GM11168 (cell line): ENCODE results near the gene POU2F1.

Experiments
- in situ Hi-C: fragments of 300-500 bp; cut with MboI; formaldehyde crosslinking; loops from one replicate; pipeline ENCODE4 v1.12.0; 2022; ENCODE audit warnings: low sequenced_read_pairs; ENCODE audit not compliant: unreplicated experiment

The POU2F1 gene

GRCh38 chr1:167220537-167221125 is at the start of gene POU2F1:
Gene POU2F1, plus strand, starts transcription at chr1:167220886. Its CDS starts 12 bp downstream, at chr1:167220898.
- in situ Hi-C loops, result no loop called here

- in situ Hi-C loops, result no loop called here
Observed at GRCh38 chr1:167171286-167171929, 49.3 kb upstream of the POU2F1 start.

DNA sequence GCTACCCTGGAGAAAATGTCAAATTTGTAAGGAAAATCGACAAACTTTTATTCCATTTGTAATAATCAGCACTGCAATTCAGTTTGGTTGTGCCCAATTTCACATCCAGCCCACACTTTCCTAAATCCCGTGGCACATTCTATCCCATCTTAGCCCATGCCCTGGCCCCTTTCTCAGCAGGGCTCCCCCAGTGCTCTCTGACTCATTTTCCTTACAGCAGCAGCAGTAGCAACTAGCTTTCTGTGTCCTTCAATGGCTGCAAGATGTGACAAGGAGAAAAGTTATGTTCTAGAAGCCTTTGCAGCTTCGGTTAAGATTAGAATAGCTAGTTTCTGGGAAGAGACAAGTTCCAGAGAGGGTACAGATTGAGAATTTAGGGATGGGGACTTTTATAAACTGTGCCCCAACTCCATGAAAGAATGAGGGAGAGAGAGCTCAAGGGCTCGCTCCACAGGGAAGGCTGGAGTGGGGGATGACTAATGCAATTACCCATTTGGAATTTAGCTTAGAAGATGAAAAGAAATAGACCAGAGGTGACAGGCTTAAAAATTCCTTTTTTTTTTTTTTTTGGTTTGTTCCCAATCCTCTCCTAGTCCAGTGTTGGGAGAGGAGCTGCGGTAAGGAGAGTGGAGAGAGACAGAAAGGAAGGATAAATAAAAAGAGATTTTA is 47.0 kb upstream of the POU2F1 start:
- in situ Hi-C loops, result no loop called here

GRCh38 chr1:167175901-167176300 is 44.8 kb upstream of the POU2F1 start:
- in situ Hi-C loops, result no loop called here

- in situ Hi-C loops, result no loop called here
Observed at GRCh38 chr1:167178831-167179230, 41.9 kb upstream of the POU2F1 start.

- in situ Hi-C loops, result no loop called here
Observed at GRCh38 chr1:167182571-167183320, 37.9 kb upstream of the POU2F1 start.

DNA sequence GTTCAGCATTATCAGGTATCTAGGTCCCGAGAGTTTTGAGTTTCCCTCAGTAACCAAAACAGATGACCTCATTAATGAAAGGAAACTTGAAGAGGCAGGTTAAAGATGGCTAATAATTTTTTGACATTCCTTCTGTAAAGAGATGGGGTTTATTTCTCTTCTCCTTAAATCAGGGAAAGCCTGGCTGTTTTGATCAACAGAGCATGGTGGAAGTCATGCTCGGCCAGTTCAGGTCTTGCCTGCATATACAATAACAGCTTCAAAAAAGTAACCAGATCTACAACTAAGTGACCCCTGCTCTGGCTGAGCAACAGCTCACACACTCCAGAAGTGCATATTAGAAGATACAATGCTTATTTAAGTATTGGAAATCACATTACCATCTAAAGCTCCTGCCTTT is 36.6 kb upstream of the POU2F1 start:
- in situ Hi-C loops, result no loop called here

- in situ Hi-C loops, result no loop called here
Observed at GRCh38 chr1:167185062-167185461, 35.6 kb upstream of the POU2F1 start.

DNA sequence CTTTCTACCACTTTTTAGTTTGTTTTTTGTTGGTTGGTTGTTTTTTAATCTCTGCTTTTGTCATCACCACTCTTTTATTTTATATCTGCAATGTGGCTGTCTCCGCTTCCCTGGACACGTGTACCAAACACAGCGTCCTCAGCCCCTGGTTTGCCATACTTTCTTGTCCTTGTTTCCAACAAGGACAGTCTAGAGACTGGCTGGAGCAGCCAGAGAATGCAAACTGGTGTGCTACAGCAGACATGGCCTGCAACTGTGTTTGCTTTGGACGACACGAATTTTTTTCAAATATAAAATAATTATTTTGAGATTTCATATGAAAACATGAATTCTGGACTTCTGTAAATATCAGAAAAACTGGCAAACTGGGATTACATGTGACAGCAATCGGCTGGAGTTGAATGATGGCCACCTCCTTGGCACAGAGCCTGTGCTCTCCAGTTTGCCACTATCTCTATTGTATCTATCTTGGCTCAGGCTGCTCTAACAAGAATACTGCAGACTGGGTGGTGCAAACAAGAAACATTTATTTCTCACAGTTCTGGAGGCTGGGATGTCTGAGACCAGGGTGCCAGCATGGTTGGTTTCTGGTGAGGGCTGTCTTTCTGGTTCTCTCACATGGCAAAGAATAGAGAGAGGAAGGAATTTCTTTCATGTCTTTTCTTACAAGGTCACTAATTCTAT is 34.6 kb upstream of the POU2F1 start:
- in situ Hi-C loops, result no loop called here

DNA sequence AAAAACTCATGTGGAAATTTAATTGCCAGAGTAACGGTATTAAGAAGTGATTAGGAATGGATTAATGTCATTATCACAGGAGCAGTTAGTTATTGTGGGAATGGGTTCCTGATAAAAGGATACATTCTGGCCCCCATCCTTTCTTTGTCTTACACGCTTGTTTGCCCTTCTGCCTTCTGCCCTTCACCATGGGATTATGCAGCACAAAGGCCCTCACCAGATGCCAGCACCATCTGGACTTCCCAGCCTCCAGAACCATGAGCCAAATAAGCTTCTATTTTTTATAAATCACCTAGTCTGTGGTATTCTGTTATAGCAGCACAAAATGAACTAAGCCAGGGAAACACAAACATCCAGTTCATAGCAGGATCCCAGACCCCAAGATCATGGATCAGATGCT is 33.9 kb upstream of the POU2F1 start:
- in situ Hi-C loops, result no loop called here

DNA sequence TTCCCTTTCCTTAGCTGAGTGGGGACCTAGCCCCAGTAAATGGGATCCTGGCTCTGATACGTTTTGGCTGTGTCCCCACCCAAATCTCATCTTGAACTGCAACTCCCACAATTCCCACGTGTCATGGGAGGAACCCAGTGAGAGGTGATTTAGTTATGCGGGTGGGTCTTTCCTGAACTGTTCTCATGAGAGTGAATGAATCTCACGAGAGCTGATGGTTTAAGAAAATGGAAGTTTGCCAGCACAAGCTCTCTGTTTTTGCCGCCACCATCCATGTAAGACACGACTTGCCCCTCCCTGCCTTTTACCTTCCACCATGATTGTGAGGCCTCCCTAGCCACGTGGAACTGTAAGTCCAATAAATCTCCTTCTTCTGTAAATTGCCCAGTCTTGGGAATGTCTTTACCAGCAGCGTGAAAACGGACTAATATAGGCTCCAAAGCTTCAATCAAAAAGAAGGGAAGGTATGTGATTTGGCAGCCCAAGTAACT is 29.9 kb upstream of the POU2F1 start:
- in situ Hi-C loops, result no loop called here

DNA sequence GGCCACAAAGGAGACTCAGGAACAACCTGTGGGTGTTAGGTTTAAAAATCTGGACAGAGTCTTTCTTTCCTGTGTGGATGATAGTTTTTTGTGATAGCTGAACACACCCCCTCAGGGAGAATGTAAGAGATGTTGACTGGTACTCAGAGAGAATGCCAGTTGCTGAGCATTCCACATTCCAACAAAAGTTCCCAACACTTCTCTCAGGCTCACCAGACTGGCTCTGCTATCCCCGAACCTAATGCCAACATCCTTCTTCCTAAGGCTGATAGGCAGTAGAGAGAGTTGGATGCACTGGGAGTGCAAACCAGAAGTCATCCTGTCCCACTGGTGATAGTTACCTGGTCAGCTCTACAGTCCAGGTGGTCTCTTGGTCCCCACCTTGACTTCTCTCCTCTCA is 28.7 kb upstream of the POU2F1 start:
- in situ Hi-C loops, result no loop called here

- in situ Hi-C loops, result no loop called here
Observed at GRCh38 chr1:167194182-167194581, 26.5 kb upstream of the POU2F1 start.

GRCh38 chr1:167196166-167196565 is 24.5 kb upstream of the POU2F1 start:
- in situ Hi-C loops, result no loop called here

- in situ Hi-C loops, result no loop called here
Observed at GRCh38 chr1:167197236-167197635, 23.4 kb upstream of the POU2F1 start.

DNA sequence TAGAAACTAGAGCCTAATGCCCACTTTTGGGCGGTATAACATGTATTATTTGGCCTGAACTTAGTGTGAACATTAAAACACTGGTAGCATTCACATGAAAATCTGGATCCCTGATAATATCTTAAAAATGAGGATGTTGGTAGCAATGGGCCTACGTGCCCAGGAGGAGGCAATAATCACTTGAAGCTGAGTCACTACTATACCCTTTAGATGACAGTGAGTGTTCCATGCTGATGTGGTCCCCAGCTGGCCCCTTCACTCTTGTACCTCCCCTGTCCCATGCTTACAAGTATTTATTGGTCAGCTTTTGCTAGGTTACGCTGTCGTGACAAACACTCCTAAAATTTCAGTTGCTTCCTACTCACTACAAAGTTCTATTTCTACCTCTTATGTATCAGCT is 23.0 kb upstream of the POU2F1 start:
- in situ Hi-C loops, result no loop called here

DNA sequence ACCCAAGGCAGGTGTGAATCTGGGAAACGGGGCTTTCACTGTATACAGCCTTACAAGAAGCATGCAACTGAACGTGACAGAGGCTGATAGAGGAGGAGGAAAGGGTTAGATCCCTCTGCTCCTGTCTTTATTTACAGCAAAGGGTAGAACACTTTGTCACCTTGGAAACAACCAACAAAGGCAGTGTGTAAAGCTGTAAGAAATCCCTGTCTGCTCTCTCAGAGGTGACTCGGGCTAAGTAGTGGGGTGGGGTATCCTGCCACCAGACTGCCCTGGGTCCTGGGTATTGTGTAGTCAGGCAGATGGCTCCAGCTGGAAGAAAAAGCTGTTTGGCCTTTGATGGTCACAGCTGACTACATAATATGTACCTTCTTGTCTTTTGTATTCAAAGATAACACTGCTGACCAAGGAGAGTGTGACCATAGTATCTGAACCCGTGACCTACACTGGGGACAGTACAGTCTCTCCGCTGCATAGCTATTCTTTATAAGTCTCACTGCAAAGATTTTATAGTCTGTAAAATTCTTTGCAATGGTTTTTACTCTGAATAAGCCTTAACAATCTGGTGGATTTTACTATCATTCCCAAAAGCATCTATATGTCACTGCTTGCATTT is 22.1 kb upstream of the POU2F1 start:
- in situ Hi-C loops, result no loop called here

DNA sequence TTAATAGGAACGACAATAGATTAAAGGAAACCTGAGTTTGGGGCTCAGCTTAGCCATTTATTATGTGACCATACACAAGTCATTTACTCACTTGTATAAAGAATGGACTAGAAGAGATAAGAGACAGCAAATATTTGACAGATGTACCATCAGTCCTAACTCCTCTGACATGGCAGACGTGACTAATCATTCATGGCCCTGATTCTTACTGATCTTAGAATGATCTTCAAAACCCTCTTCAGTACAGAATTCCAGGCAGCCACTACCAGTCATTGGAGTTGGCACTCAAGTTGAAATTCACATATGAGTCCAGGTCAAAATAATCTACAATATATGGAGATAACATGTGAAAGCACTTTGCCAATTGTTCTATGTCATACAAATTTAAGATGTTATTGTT is 21.0 kb upstream of the POU2F1 start:
- in situ Hi-C loops, result no loop called here

- in situ Hi-C loops, result no loop called here
Observed at GRCh38 chr1:167200272-167200671, 20.4 kb upstream of the POU2F1 start.

DNA sequence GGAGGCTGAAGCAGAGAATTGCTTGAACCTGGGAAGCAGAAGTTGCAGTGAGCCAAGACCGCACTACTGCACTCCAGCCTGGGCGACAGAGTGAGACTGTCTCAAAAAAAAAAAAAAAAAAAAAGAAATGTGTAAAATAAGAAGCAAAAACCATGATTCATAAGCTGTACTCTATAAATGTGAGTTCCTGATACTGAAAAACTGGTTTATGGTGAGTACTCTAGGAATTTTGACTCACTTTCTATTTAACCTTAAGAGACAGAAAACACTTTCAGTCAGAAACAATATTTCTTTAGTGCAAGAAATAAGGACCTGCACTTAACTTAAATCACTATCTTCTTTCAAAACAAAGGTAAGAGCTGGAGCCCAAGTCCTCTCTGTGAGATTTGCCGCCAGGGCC is 19.9 kb upstream of the POU2F1 start:
- in situ Hi-C loops, result no loop called here
